CD4-positive, alpha-beta T cell treated with Interleukin-4 for 4 hours (primary cell): ENCODE results near the gene HPS4.

ENCODE experiments used
- DNase-seq: peaks from one replicate; pipeline ENCODE4 v3.0.0-alpha.2; 2020

HPS4 gene

GRCh38 chr22:26494506-26494905 is 10.9 kb upstream of the HPS4 start:
- no peak for DNase-seq

- no peak for DNase-seq
These were observed 8.6 kb upstream of the HPS4 start for GRCh38 chr22:26492220-26492619.

- no peak for DNase-seq
These were observed 6.0 kb upstream of the HPS4 start for GRCh38 chr22:26489447-26490036.

GRCh38 chr22:26487996-26488395 is 4.4 kb upstream of the HPS4 start:
- DNase-seq: no peak

- no peak for DNase-seq
These were observed 2.8 kb upstream of the HPS4 start for GRCh38 chr22:26486394-26486793.

- no peak for DNase-seq
These were observed 2.3 kb upstream of the HPS4 start for GRCh38 chr22:26485806-26486390.

- DNase-seq: no peak
These were observed 1.4 kb upstream of the HPS4 start for GRCh38 chr22:26485013-26485412.

GRCh38 chr22:26484360-26484706 is 750 bp upstream of the HPS4 start:
- DNase-seq: peak; percentile 58

GRCh38 chr22:26483043-26483438 is 542 bp downstream of the HPS4 start:
- DNase-seq: no peak

GRCh38 chr22:26482161-26482560 is 1.4 kb downstream of the HPS4 start:
- no peak for DNase-seq

- DNase-seq: no peak
These were observed 1.9 kb downstream of the HPS4 start for GRCh38 chr22:26481694-26482093.

GRCh38 chr22:26481112-26481693 is 2.4 kb downstream of the HPS4 start:
- DNase-seq: no peak

- DNase-seq: no peak
These were observed 3.0 kb downstream of the HPS4 start for GRCh38 chr22:26480611-26480932.

- DNase-seq: no peak
These were observed 3.6 kb downstream of the HPS4 start for GRCh38 chr22:26479792-26480610.

GRCh38 chr22:26479043-26479791 is 4.4 kb downstream of the HPS4 start:
- no peak for DNase-seq

GRCh38 chr22:26477341-26477731 is 6.2 kb downstream of the HPS4 start:
- DNase-seq: no peak

GRCh38 chr22:26476705-26477340 is 6.8 kb downstream of the HPS4 start:
- DNase-seq: no peak

GRCh38 chr22:26474682-26475081 is 8.9 kb downstream of the HPS4 start:
- DNase-seq: no peak

- DNase-seq: no peak
These were observed 12.1 kb downstream of the HPS4 start for GRCh38 chr22:26471522-26471921.

- no peak for DNase-seq
These were observed 12.8 kb downstream of the HPS4 start for GRCh38 chr22:26470807-26471206.

- no peak for DNase-seq
These were observed 17.4 kb downstream of the HPS4 start for GRCh38 chr22:26466196-26466595.

- no peak for DNase-seq
These were observed 19.3 kb downstream of the HPS4 start for GRCh38 chr22:26464312-26464711.

- DNase-seq: no peak
These were observed 19.9 kb downstream of the HPS4 start for GRCh38 chr22:26463688-26464087.
